H1 (cell line): Measurements from ENCODE around the gene BTBD16. TPM values are rescaled to one million over a fixed set of nuclear protein-coding genes. Genes with fewer than 3 reads are reported as not detected.

Experiments
- BACH1 ChIP-seq: IDR thresholded peaks from 2 replicates; pipeline ENCODE4 v1.6.1; 2012; ENCODE audit warnings: low read length, improper control_type of control experiment
- MAFK ChIP-seq: IDR thresholded peaks from 2 replicates; pipeline ENCODE4 v1.6.1; 2012; ENCODE audit warnings: low read depth, mild to moderate bottlenecking, improper control_type of control experiment, low read length
- POU5F1 ChIP-seq: IDR thresholded peaks from 2 replicates; pipeline ENCODE4 v1.6.1; 2011; ENCODE audit warnings: low read depth, mild to moderate bottlenecking, low read length, moderate library complexity
- RFX5 ChIP-seq: IDR thresholded peaks from 2 replicates; pipeline ENCODE4 v1.6.1; 2011; ENCODE audit warnings: low read depth, low read length, improper control_type of control experiment, borderline replicate concordance
- SP1 ChIP-seq: IDR thresholded peaks from 2 replicates; pipeline ENCODE4 v1.6.1; 2011; ENCODE audit warnings: low read depth, low read length
- TEAD4 ChIP-seq: IDR thresholded peaks from 2 replicates; pipeline ENCODE4 v1.6.1; 2012; ENCODE audit warnings: low read depth, low read length, inconsistent platforms, mixed read lengths
- polyA plus RNA-seq, 7 experiments: library from polyadenylated mRNA; depleted of rRNA in 3 of 7; stranded (reverse) in 5 of 7; unstranded in 2 of 7; fragments of >200 nt in 5 of 7; fragments of 200-250 nt in 2 of 7; gene quantifications; 1 replicate in 5 of 7; 2 replicates in 1 of 7; 4 replicates in 1 of 7; pipeline versions ENCODE4 v1.2.1 to v1.2.3, GENCODE V29; 2011 to 2013; ENCODE audit warnings: missing spikeins in 2 of 7, mixed read lengths in 2 of 7
- total RNA-seq: library from RNA; stranded (reverse); fragmentation: NEBNext Ultra II Directional; extraction: Animal tissue kit (Norgen Biotek cat#: 25700); gene quantifications from 2 replicates; pipeline ENCODE4 v1.2.1, GENCODE V29; 2021
- TF ChIP-seq, protein P1 (sequence below): fragments of 300-600 bp; sonication (generic); IDR thresholded peaks from 2 replicates; pipeline ENCODE4 v1.7.1; 2012; ENCODE audit warnings: low read length, moderate library complexity, mild to moderate bottlenecking, inconsistent platforms; ENCODE audit not compliant: insufficient replicate concordance

BTBD16 gene
- total and polyA plus RNA-seq, 2 of the 8 experiments (the other 6 are each of a cell fraction or from before 2014, with no cell fraction given), result 0.05 TPM; not detected in 1

DNA sequence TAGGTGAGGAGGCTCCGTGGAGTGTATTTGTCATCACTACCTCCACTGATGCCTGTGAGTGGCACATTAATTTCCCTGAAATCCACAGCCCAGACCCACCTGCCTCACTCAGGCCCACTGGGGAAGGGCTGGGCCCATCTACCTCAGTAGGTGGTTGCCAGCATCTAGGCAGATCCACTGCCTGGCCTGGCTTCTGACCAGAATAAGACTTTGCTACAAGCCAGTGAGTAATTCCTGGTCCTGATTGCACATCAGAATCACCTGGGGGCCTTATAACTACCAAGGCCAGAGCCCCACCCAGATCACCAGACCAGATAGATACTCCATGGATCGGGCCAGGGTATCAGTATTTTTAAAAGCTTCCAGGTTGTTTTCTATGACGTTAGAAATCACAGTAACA lies 65.9 kb downstream of the BTBD16 start (continued):
- TF ChIP-seq, protein P1, sequence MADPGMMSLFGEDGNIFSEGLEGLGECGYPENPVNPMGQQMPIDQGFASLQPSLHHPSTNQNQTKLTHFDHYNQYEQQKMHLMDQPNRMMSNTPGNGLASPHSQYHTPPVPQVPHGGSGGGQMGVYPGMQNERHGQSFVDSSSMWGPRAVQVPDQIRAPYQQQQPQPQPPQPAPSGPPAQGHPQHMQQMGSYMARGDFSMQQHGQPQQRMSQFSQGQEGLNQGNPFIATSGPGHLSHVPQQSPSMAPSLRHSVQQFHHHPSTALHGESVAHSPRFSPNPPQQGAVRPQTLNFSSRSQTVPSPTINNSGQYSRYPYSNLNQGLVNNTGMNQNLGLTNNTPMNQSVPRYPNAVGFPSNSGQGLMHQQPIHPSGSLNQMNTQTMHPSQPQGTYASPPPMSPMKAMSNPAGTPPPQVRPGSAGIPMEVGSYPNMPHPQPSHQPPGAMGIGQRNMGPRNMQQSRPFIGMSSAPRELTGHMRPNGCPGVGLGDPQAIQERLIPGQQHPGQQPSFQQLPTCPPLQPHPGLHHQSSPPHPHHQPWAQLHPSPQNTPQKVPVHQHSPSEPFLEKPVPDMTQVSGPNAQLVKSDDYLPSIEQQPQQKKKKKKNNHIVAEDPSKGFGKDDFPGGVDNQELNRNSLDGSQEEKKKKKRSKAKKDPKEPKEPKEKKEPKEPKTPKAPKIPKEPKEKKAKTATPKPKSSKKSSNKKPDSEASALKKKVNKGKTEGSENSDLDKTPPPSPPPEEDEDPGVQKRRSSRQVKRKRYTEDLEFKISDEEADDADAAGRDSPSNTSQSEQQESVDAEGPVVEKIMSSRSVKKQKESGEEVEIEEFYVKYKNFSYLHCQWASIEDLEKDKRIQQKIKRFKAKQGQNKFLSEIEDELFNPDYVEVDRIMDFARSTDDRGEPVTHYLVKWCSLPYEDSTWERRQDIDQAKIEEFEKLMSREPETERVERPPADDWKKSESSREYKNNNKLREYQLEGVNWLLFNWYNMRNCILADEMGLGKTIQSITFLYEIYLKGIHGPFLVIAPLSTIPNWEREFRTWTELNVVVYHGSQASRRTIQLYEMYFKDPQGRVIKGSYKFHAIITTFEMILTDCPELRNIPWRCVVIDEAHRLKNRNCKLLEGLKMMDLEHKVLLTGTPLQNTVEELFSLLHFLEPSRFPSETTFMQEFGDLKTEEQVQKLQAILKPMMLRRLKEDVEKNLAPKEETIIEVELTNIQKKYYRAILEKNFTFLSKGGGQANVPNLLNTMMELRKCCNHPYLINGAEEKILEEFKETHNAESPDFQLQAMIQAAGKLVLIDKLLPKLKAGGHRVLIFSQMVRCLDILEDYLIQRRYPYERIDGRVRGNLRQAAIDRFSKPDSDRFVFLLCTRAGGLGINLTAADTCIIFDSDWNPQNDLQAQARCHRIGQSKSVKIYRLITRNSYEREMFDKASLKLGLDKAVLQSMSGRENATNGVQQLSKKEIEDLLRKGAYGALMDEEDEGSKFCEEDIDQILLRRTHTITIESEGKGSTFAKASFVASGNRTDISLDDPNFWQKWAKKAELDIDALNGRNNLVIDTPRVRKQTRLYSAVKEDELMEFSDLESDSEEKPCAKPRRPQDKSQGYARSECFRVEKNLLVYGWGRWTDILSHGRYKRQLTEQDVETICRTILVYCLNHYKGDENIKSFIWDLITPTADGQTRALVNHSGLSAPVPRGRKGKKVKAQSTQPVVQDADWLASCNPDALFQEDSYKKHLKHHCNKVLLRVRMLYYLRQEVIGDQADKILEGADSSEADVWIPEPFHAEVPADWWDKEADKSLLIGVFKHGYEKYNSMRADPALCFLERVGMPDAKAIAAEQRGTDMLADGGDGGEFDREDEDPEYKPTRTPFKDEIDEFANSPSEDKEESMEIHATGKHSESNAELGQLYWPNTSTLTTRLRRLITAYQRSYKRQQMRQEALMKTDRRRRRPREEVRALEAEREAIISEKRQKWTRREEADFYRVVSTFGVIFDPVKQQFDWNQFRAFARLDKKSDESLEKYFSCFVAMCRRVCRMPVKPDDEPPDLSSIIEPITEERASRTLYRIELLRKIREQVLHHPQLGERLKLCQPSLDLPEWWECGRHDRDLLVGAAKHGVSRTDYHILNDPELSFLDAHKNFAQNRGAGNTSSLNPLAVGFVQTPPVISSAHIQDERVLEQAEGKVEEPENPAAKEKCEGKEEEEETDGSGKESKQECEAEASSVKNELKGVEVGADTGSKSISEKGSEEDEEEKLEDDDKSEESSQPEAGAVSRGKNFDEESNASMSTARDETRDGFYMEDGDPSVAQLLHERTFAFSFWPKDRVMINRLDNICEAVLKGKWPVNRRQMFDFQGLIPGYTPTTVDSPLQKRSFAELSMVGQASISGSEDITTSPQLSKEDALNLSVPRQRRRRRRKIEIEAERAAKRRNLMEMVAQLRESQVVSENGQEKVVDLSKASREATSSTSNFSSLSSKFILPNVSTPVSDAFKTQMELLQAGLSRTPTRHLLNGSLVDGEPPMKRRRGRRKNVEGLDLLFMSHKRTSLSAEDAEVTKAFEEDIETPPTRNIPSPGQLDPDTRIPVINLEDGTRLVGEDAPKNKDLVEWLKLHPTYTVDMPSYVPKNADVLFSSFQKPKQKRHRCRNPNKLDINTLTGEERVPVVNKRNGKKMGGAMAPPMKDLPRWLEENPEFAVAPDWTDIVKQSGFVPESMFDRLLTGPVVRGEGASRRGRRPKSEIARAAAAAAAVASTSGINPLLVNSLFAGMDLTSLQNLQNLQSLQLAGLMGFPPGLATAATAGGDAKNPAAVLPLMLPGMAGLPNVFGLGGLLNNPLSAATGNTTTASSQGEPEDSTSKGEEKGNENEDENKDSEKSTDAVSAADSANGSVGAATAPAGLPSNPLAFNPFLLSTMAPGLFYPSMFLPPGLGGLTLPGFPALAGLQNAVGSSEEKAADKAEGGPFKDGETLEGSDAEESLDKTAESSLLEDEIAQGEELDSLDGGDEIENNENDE, result no peak
- no peak for TF ChIP-seq MAFK
- no peak for TF ChIP-seq TEAD4
- no peak for TF ChIP-seq POU5F1
- TF ChIP-seq BACH1, result no peak
- TF ChIP-seq RFX5, result no peak
- no peak for TF ChIP-seq SP1
